H9 (cell line): Measurements from ENCODE around the gene ARNT2. TPM values are rescaled to one million over a fixed set of nuclear protein-coding genes. Genes with fewer than 3 reads are reported as not detected.

Experiments used
- DNase-seq: peaks from one replicate; pipeline ENCODE4 v3.0.0-alpha.2; 2017
- H2AFZ ChIP-seq: one replicate; pipeline ENCODE4 v1.6.1; 2013; ENCODE audit warnings: mild to moderate bottlenecking, low read length, control low read depth, moderate library complexity
- H2AK5ac ChIP-seq: 2 replicates; pipeline ENCODE4 v1.6.1; 2013; ENCODE audit warnings: low read length, control low read depth, mixed read lengths; ENCODE audit not compliant: insufficient read length
- H2BK120ac ChIP-seq: one replicate; pipeline ENCODE4 v1.6.1; 2013; ENCODE audit warnings: low read depth, mild to moderate bottlenecking, low read length, control low read depth, inconsistent platforms; ENCODE audit not compliant: poor library complexity, severe bottlenecking
- H2BK12ac ChIP-seq: 2 replicates; pipeline ENCODE4 v1.6.1; 2013; ENCODE audit warnings: low read length, control low read depth, mixed read lengths, low read depth; ENCODE audit not compliant: insufficient read length
- H2BK15ac ChIP-seq: 2 replicates; pipeline ENCODE4 v1.6.1; 2013; ENCODE audit warnings: low read depth, low read length, control low read depth
- H2BK20ac ChIP-seq: one replicate; pipeline ENCODE4 v1.6.1; 2013; ENCODE audit warnings: low read depth, mild to moderate bottlenecking, low read length, control low read depth, inconsistent platforms; ENCODE audit not compliant: poor library complexity, severe bottlenecking
- H2BK5ac ChIP-seq: 2 replicates; pipeline ENCODE4 v1.6.1; 2013; ENCODE audit warnings: low read length, control low read depth, mixed read lengths; ENCODE audit not compliant: insufficient read length
- H3K14ac ChIP-seq: 2 replicates; pipeline ENCODE4 v1.6.1; 2013; ENCODE audit warnings: low read length, control low read depth; ENCODE audit not compliant: insufficient read depth
- H3K18ac ChIP-seq: 2 replicates; pipeline ENCODE4 v1.6.1; 2013; ENCODE audit warnings: low read depth, mild to moderate bottlenecking, mixed read lengths, low read length, control low read depth; ENCODE audit not compliant: insufficient read length
- H3K23ac ChIP-seq: 2 replicates; pipeline ENCODE4 v1.6.1; 2013; ENCODE audit warnings: low read length, control low read depth, mixed read lengths, low read depth; ENCODE audit not compliant: insufficient read length
- H3K23me2 ChIP-seq: 2 replicates; pipeline ENCODE4 v1.6.1; 2013; ENCODE audit warnings: low read depth, mild to moderate bottlenecking, mixed read lengths, low read length, control low read depth; ENCODE audit not compliant: insufficient read length, poor library complexity, severe bottlenecking
- H3K27ac ChIP-seq: 2 replicates; pipeline ENCODE4 v1.5.1; 2013; ENCODE audit warnings: low read length, control low read depth, mixed read lengths, low read depth; ENCODE audit not compliant: insufficient read length
- H3K27me3 ChIP-seq: 2 replicates; pipeline ENCODE4 v1.6.1; 2013; ENCODE audit warnings: low read length, control low read depth, inconsistent platforms; ENCODE audit not compliant: insufficient read depth
- H3K4ac ChIP-seq: 2 replicates; pipeline ENCODE4 v1.6.1; 2013; ENCODE audit warnings: low read depth, mild to moderate bottlenecking, control low read depth, inconsistent platforms, low read length, moderate library complexity
- H3K4me1 ChIP-seq: 2 replicates; pipeline ENCODE4 v1.6.1; 2013; ENCODE audit warnings: low read length, control low read depth, inconsistent platforms; ENCODE audit not compliant: insufficient read depth
- H3K4me2 ChIP-seq: 2 replicates; pipeline ENCODE4 v1.6.1; 2013; ENCODE audit warnings: low read length, control low read depth, mixed read lengths; ENCODE audit not compliant: insufficient read length, insufficient read depth
- H3K56ac ChIP-seq: 2 replicates; pipeline ENCODE4 v1.6.1; 2013; ENCODE audit warnings: low read depth, mild to moderate bottlenecking, mixed read lengths, low read length, control low read depth; ENCODE audit not compliant: insufficient read length
- H3K79me1 ChIP-seq: 2 replicates; pipeline ENCODE4 v1.6.1; 2013; ENCODE audit warnings: low read depth, mild to moderate bottlenecking, moderate library complexity, low read length, control low read depth, inconsistent platforms; ENCODE audit not compliant: insufficient read depth, poor library complexity, severe bottlenecking
- H3K79me2 ChIP-seq: 2 replicates; pipeline ENCODE4 v1.6.1; 2013; ENCODE audit warnings: low read length, control low read depth, inconsistent platforms; ENCODE audit not compliant: insufficient read depth
- H3K9ac ChIP-seq: 2 replicates; pipeline ENCODE4 v1.6.1; 2013; ENCODE audit warnings: low read length, control low read depth, mixed read lengths; ENCODE audit not compliant: insufficient read length; ENCODE audit errors: extremely low read depth
- H3K9me3 ChIP-seq: one replicate; pipeline ENCODE4 v1.6.1; 2013; ENCODE audit warnings: low read depth, low read length, inconsistent platforms; ENCODE audit not compliant: control insufficient read depth
- H3T11ph ChIP-seq: one replicate; pipeline ENCODE4 v1.6.1; 2013; ENCODE audit warnings: mild to moderate bottlenecking, low read length, control low read depth, inconsistent platforms
- H4K20me1 ChIP-seq: one replicate; pipeline ENCODE4 v1.6.1; 2013; ENCODE audit not compliant: control insufficient read depth, insufficient read length, insufficient read depth
- H4K5ac ChIP-seq: 2 replicates; pipeline ENCODE4 v1.6.1; 2013; ENCODE audit warnings: low read depth, mild to moderate bottlenecking, mixed read lengths, low read length, control low read depth; ENCODE audit not compliant: insufficient read length
- H4K8ac ChIP-seq: replicated peaks from 2 replicates; pipeline ENCODE4 v1.6.1; 2013; ENCODE audit warnings: low read length, control low read depth, mixed read lengths, low read depth; ENCODE audit not compliant: insufficient read length
- H4K91ac ChIP-seq: 2 replicates; pipeline ENCODE4 v1.6.1; 2013; ENCODE audit warnings: low read depth, mild to moderate bottlenecking, moderate library complexity, mixed read lengths, low read length, control low read depth; ENCODE audit not compliant: insufficient read length
- H3K27ac Mint-ChIP-seq, 3 experiments: 2 replicates in 2 of 3; 3 replicates in 1 of 3; pipeline ENCODE4 v1.8.0; 2020 to 2021; ENCODE audit warnings: mixed read lengths in 3 of 3, mild to moderate bottlenecking in 1 of 3, moderate library complexity in 1 of 3
- H3K27me3 Mint-ChIP-seq: 2 replicates; pipeline ENCODE4 v1.8.0; 2021; ENCODE audit warnings: low read depth, mild to moderate bottlenecking, moderate library complexity, mixed read lengths
- H3K36me3 Mint-ChIP-seq, 3 experiments: 2 replicates in 2 of 3; 3 replicates in 1 of 3; pipeline ENCODE4 v1.8.0; 2020 to 2021; ENCODE audit warnings: low read depth in 3 of 3, mixed read lengths in 3 of 3; ENCODE audit not compliant: insufficient read depth in 1 of 3
- H3K4me1 Mint-ChIP-seq, 2 experiments: 2 replicates each; pipeline ENCODE4 v1.8.0; 2020; ENCODE audit warnings: mixed read lengths in 2 of 2
- H3K4me3 Mint-ChIP-seq, 2 experiments: 2 replicates in 1 of 2; 3 replicates in 1 of 2; pipeline ENCODE4 v1.8.0; 2020 to 2021; ENCODE audit warnings: mild to moderate bottlenecking in 2 of 2, mixed read lengths in 2 of 2, moderate library complexity in 1 of 2
- H3K9me3 Mint-ChIP-seq, 2 experiments: 2 replicates in 1 of 2; 3 replicates in 1 of 2; pipeline ENCODE4 v1.8.0; 2020; ENCODE audit warnings: mild to moderate bottlenecking in 2 of 2, mixed read lengths in 2 of 2, moderate library complexity in 1 of 2
- CTCF ChIP-seq: fragments of 200-600 bp; sonication (generic); conservative IDR thresholded peaks from 3 replicates; pipeline ENCODE4 v1.8.0; 2021; ENCODE audit warnings: antibody characterized with exemption, mild to moderate bottlenecking
- WGBS: extraction: QIAGEN DNeasy Blood & Tissue Kit; methylation state at CpG from one replicate; pipeline ENCODE4 v1.1.7; 2013; ENCODE audit warnings: missing lambda C conversion rate, low lambda C conversion rate, mixed read lengths; ENCODE audit not compliant: insufficient read length; ENCODE audit errors: extremely low coverage; 5-methylcytosine and 5-hydroxymethylcytosine counted together
- total RNA-seq: library from RNA; stranded (reverse); gene quantifications from 2 replicates; pipeline ENCODE4 v1.2.1, GENCODE V29; 2021

ARNT2 gene
- total RNA-seq, 1 experiment from 2014 or later = 10.5 TPM

GRCh38 chr15:80492874-80493273 is 88.7 kb downstream of the ARNT2 start:
- H3K79me2 ChIP-seq = no peaks in the 10 kb centered on the region
- no peak overlapping the region for H3K23ac ChIP-seq
- Mint-ChIP-seq H3K4me1 (peaks cover 28 to 33% of the 10 kb centered on the region in 2 experiments), H3K36me3 (no peaks in the 10 kb centered on the region; a peak in 1 of 7 replicates), H3K27ac (no peak overlapping the region), H3K4me3 (no peak overlapping the region), H3K9me3 (no peaks in the 10 kb centered on the region), H3K27me3 (no peaks in the 10 kb centered on the region)
- no peak overlapping the region for H3K56ac ChIP-seq
- no peak overlapping the region for H3K27ac ChIP-seq
- no peak overlapping the region for H2AK5ac ChIP-seq
- no CpG with 5 or more reads among the region's 3 CpGs for WGBS
- no peak overlapping the region for H3K4ac ChIP-seq
- no peak for TF ChIP-seq CTCF
- H3K4me1 ChIP-seq = peaks cover 4% of the 10 kb centered on the region; the same call in 1 of the 2 replicates
- H3K18ac ChIP-seq = no peak overlapping the region
- H3K79me1 ChIP-seq = no peaks in the 10 kb centered on the region
- no peak overlapping the region for H4K5ac ChIP-seq
- no peak overlapping the region for H2AFZ ChIP-seq
- no peak overlapping the region for H2BK5ac ChIP-seq
- H4K20me1 ChIP-seq = no peaks in the 10 kb centered on the region
- no peak overlapping the region for H3K14ac ChIP-seq
- H2BK15ac ChIP-seq = no peak overlapping the region
- H3K9ac ChIP-seq = no peak overlapping the region
- H4K91ac ChIP-seq = no peak overlapping the region
- no peak overlapping the region for H2BK20ac ChIP-seq
- H4K8ac ChIP-seq = no peak overlapping the region
- no peak overlapping the region for H2BK120ac ChIP-seq
- H3K4me2 ChIP-seq = no peak overlapping the region
- no peak for DNase-seq
- H3K9me3 ChIP-seq = no peaks in the 10 kb centered on the region
- no peak overlapping the region for H3T11ph ChIP-seq
- no peaks in the 10 kb centered on the region for H3K23me2 ChIP-seq
- no peaks in the 10 kb centered on the region for H3K27me3 ChIP-seq
- no peak overlapping the region for H2BK12ac ChIP-seq
